Measurements from ENCODE around the gene GDI1.

DNA sequence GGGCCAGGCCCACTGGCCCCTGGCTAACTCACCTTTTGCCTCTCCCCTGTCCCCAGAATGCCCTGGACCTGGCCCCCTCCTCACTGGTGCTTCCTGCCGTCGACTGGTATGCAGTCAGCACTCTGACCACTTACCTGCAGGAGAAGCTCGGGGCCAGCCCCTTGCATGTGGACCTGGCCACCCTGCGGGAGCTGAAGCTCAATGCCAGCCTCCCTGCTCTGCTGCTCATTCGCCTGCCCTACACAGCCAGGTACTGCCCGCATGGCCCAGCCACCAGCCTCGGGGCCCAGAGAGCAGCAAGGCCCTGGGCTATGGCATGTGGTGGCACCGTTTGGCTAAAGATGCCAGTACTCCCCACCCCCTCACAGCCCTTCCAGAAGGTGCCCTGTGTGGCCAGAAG, 4.7 kb upstream of the GDI1 start:
- TF ChIP-seq CREB1 (CRISPR knock-in tag; IDR thresholded peaks at IDR 0.05; ENCODE audit: low read depth) = no peak
- TF ChIP-seq, protein P1, sequence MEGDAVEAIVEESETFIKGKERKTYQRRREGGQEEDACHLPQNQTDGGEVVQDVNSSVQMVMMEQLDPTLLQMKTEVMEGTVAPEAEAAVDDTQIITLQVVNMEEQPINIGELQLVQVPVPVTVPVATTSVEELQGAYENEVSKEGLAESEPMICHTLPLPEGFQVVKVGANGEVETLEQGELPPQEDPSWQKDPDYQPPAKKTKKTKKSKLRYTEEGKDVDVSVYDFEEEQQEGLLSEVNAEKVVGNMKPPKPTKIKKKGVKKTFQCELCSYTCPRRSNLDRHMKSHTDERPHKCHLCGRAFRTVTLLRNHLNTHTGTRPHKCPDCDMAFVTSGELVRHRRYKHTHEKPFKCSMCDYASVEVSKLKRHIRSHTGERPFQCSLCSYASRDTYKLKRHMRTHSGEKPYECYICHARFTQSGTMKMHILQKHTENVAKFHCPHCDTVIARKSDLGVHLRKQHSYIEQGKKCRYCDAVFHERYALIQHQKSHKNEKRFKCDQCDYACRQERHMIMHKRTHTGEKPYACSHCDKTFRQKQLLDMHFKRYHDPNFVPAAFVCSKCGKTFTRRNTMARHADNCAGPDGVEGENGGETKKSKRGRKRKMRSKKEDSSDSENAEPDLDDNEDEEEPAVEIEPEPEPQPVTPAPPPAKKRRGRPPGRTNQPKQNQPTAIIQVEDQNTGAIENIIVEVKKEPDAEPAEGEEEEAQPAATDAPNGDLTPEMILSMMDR (conservative IDR thresholded peaks at IDR 0.05; ENCODE audit: low read depth in 2 of 2) = no peak
- TF ChIP-seq POLR2AphosphoS5 (IDR thresholded peaks at IDR 0.05; ENCODE audit: low read depth) = no peak
- no peak for TF ChIP-seq EZH2 (IDR thresholded peaks at IDR 0.05; ENCODE audit: low read depth, unreplicated experiment)
